Neuronal stem cell (in vitro differentiated cells): Measurements from ENCODE around the gene AZGP1.
"Not testable (repeated sequence)": the region's sequence is repeated elsewhere in the genome, so short reads cannot be mapped to it uniquely, and the experiment has no call there.

Source experiments
- DNase-seq: peaks from one replicate; pipeline ENCODE4 v3.0.0-alpha.2; 2013; ENCODE audit warnings: low spot score
- H2AFZ ChIP-seq: one replicate; pipeline ENCODE4 v1.6.1; 2013; ENCODE audit warnings: mild to moderate bottlenecking, low read length, inconsistent platforms
- H2AK5ac ChIP-seq: 2 replicates; pipeline ENCODE4 v1.6.1; 2013; ENCODE audit warnings: low read depth, mild to moderate bottlenecking, inconsistent platforms, low read length, moderate library complexity, mixed read lengths
- H2BK120ac ChIP-seq: 2 replicates; pipeline ENCODE4 v1.6.1; 2013; ENCODE audit warnings: low read depth, mild to moderate bottlenecking, inconsistent platforms, low read length, moderate library complexity, mixed read lengths
- H2BK12ac ChIP-seq: one replicate; pipeline ENCODE4 v1.6.1; 2013; ENCODE audit warnings: low read length, inconsistent platforms
- H2BK15ac ChIP-seq: 2 replicates; pipeline ENCODE4 v1.6.1; 2013; ENCODE audit warnings: mild to moderate bottlenecking, low read length, inconsistent platforms, mixed read lengths
- H2BK5ac ChIP-seq: one replicate; pipeline ENCODE4 v1.6.1; 2013; ENCODE audit warnings: inconsistent platforms, mild to moderate bottlenecking, low read length, moderate library complexity
- H3K14ac ChIP-seq: one replicate; pipeline ENCODE4 v1.6.1; 2013; ENCODE audit warnings: low read length, inconsistent platforms
- H3K18ac ChIP-seq: 2 replicates; pipeline ENCODE4 v1.6.1; 2013; ENCODE audit warnings: low read length, inconsistent platforms
- H3K23ac ChIP-seq: 2 replicates; pipeline ENCODE4 v1.6.1; 2013; ENCODE audit warnings: low read depth, mild to moderate bottlenecking, mixed read lengths, low read length, inconsistent platforms; ENCODE audit not compliant: poor library complexity
- H3K27ac ChIP-seq: replicated peaks from 3 replicates; pipeline ENCODE4 v1.5.1; 2013; ENCODE audit warnings: low read length, inconsistent platforms
- H3K27me3 ChIP-seq, 3 experiments: 2 replicates each; pipeline ENCODE4 v1.6.1; 2013; ENCODE audit warnings: low read length in 3 of 3, mild to moderate bottlenecking in 2 of 3, inconsistent platforms in 1 of 3, low read depth in 1 of 3, mixed read lengths in 1 of 3, moderate library complexity in 1 of 3; ENCODE audit not compliant: control insufficient read depth in 3 of 3, insufficient read depth in 3 of 3
- H3K36me3 ChIP-seq, 2 donors: replicated peaks in 1 of 2; 2 replicates each; pipeline ENCODE4 v1.6.1; 2013; ENCODE audit warnings: low read length in 2 of 2; ENCODE audit not compliant: control insufficient read depth in 2 of 2, insufficient read depth in 2 of 2
- H3K4ac ChIP-seq: 2 replicates; pipeline ENCODE4 v1.6.1; 2013; ENCODE audit warnings: inconsistent platforms, mild to moderate bottlenecking, low read length, moderate library complexity
- H3K4me1 ChIP-seq, 2 donors: 1 replicate in 1 of 2; 2 replicates in 1 of 2; pipeline ENCODE4 v1.6.1; 2013; ENCODE audit warnings: low read length in 2 of 2, low read depth in 1 of 2; ENCODE audit not compliant: control insufficient read depth in 2 of 2, insufficient read depth in 1 of 2
- H3K4me2 ChIP-seq: one replicate; pipeline ENCODE4 v1.6.1; 2013; ENCODE audit warnings: mild to moderate bottlenecking, low read length, inconsistent platforms; ENCODE audit not compliant: insufficient read depth, poor library complexity, severe bottlenecking
- H3K4me3 ChIP-seq, 2 donors: 2 replicates each; pipeline ENCODE4 v1.5.1; 2013; ENCODE audit warnings: low read length in 2 of 2, mild to moderate bottlenecking in 2 of 2, inconsistent platforms in 1 of 2, moderate library complexity in 1 of 2
- H3K79me1 ChIP-seq: one replicate; pipeline ENCODE4 v1.6.1; 2013; ENCODE audit warnings: low read depth, mild to moderate bottlenecking, inconsistent platforms, low read length, moderate library complexity
- H3K9ac ChIP-seq: one replicate; pipeline ENCODE4 v1.6.1; 2013; ENCODE audit warnings: mild to moderate bottlenecking, low read depth, low read length, inconsistent platforms; ENCODE audit not compliant: poor library complexity
- H3K9me3 ChIP-seq, 2 donors: replicated peaks in 1 of 2; 2 replicates each; pipeline versions ENCODE3 to v1.6.1; 2013; ENCODE audit warnings: low read length in 2 of 2, mild to moderate bottlenecking in 2 of 2, inconsistent platforms in 1 of 2, low read depth in 1 of 2, mixed read lengths in 1 of 2, moderate library complexity in 1 of 2; ENCODE audit not compliant: control insufficient read depth in 2 of 2, insufficient read depth in 1 of 2
- H4K8ac ChIP-seq: one replicate; pipeline ENCODE4 v1.6.1; 2013; ENCODE audit warnings: low read depth, mild to moderate bottlenecking, inconsistent platforms, low read length, moderate library complexity
- H4K91ac ChIP-seq: one replicate; pipeline ENCODE4 v1.6.1; 2013; ENCODE audit warnings: low read length, low read depth, mild to moderate bottlenecking, inconsistent platforms; ENCODE audit not compliant: poor library complexity
- WGBS, 2 donors: extraction: QIAGEN DNeasy Blood & Tissue Kit; methylation state at CpG; one replicate each; pipeline ENCODE4 v1.1.7; 2013; ENCODE audit warnings: missing lambda C conversion rate in 2 of 2, mixed read lengths in 1 of 2; ENCODE audit not compliant: insufficient read length in 2 of 2, insufficient replicate concordance in 1 of 2; ENCODE audit errors: extremely low coverage in 2 of 2; 5-methylcytosine and 5-hydroxymethylcytosine counted together

Gene AZGP1

DNA sequence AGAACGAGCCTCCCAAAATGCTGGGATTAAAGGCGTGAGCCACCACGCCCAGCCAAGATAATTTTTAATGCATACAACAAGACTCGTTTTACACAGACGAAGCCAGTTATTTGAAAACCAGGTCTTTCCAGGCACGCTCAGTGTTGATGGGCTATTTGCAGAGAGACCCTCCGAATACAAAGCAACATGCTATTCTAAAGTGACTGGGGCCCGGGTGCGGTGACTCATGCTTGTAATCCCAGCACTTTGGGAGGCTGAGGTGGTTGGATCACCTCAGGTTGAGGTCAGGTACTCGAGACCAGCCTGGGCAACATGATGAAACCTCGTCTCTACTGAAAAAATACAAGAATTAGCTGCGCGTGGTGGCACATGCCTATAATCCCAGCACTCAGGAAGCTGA, 795 bp upstream of the AZGP1 start:
- Histone ChIP-seq H3K4ac (no peak overlapping the region), H3K14ac (no peak overlapping the region), H2BK5ac (no peak overlapping the region), H2BK120ac (no peak overlapping the region), H3K27me3 (peaks cover 0 to 2% (median 0%) of the 10 kb centered on the region in 3 experiments), H3K4me1 (peaks cover 0 to 3% of the 10 kb centered on the region in 2 donors), H2BK15ac (no peak overlapping the region), H3K27ac (no peak overlapping the region), H2BK12ac (no peak overlapping the region), H3K4me2 (no peak overlapping the region), H3K23ac (no peak overlapping the region), H3K9ac (no peak overlapping the region), H3K9me3 (no peaks in the 10 kb centered on the region), H2AK5ac (no peak overlapping the region), H3K18ac (no peak overlapping the region), H4K8ac (no peak overlapping the region), H3K36me3 (no peaks in the 10 kb centered on the region), H4K91ac (no peak overlapping the region), H2AFZ (no peak overlapping the region), H3K4me3 (no peak overlapping the region), H3K79me1 (no peaks in the 10 kb centered on the region)
- DNase-seq, result no peak
- no CpG with 5 or more reads among the region's 13 CpGs for WGBS, 2 donors

DNA sequence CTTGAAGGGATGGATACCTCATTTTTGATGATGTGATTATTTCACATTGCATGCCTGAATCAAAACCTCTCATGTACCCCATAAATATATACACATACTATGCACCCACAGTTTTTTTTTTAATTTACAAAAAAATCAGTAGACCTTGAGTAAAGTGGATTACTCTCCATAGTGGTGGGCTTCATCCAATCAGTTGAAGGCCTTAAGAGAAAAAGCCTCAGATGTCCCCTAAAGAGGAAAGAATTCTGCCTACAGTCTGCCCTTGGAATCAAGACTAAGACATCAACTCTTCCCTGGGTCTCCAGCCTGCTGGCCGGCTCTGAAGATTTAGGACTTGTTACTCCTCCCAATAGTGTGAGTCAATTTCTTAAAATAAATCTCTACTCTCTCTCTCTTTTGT, 1.1 kb downstream of the AZGP1 start:
- Histone ChIP-seq H2BK15ac (no peak overlapping the region), H3K79me1 (no peaks in the 10 kb centered on the region), H4K91ac (no peak overlapping the region), H2BK12ac (no peak overlapping the region), H2BK5ac (no peak overlapping the region), H3K9me3 (no peaks in the 10 kb centered on the region), H3K27ac (no peak overlapping the region), H3K27me3 (peaks cover 0 to 2% (median 0%) of the 10 kb centered on the region in 3 experiments), H3K4ac (no peak overlapping the region), H3K14ac (no peak overlapping the region), H3K4me2 (no peak overlapping the region), H2AK5ac (no peak overlapping the region), H3K18ac (no peak overlapping the region), H2BK120ac (no peak overlapping the region), H3K4me3 (no peak overlapping the region), H2AFZ (no peak overlapping the region), H3K36me3 (no peaks in the 10 kb centered on the region), H3K9ac (no peak overlapping the region), H4K8ac (no peak overlapping the region), H3K23ac (no peak overlapping the region), H3K4me1 (peaks cover 0 to 3% of the 10 kb centered on the region in 2 donors)
- DNase-seq, result no peak
- whole genome bisulfite sequencing, 2 donors, result no CpG with 5 or more reads among the region's 1 CpG

DNA sequence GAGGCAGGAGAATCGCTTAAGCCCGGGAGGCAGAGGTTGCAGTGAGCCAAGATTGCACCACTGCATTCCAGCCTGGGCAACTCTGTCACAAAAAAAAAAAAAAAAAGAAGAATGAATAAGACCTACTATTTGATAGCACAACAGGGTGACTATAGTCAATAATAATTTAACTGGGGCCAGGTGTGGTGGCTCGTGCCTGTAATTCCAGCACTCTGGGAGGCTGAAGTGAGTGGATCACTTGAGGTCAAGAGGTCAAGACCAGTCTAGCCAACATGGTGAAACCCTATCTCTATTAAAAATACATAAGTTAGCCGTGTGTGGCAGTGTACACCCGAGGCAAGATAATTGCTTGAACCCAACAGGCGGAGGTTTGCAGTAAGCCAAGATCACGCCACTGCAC, 2.0 kb downstream of the AZGP1 start:
- H2BK120ac ChIP-seq, H4K91ac ChIP-seq, H3K36me3 ChIP-seq, H3K9ac ChIP-seq, H3K14ac ChIP-seq, H3K27ac ChIP-seq, H3K23ac ChIP-seq, H2BK12ac ChIP-seq, H3K4me1 ChIP-seq, H4K8ac ChIP-seq, H3K4me3 ChIP-seq, H3K4ac ChIP-seq, H3K4me2 ChIP-seq, H2BK5ac ChIP-seq, H3K9me3 ChIP-seq, DNase-seq, H2BK15ac ChIP-seq, H3K79me1 ChIP-seq, H3K18ac ChIP-seq, H2AK5ac ChIP-seq, H2AFZ ChIP-seq, H3K27me3 ChIP-seq: not testable (repeated sequence)
- no CpG with 5 or more reads among the region's 7 CpGs for WGBS, 2 donors

DNA sequence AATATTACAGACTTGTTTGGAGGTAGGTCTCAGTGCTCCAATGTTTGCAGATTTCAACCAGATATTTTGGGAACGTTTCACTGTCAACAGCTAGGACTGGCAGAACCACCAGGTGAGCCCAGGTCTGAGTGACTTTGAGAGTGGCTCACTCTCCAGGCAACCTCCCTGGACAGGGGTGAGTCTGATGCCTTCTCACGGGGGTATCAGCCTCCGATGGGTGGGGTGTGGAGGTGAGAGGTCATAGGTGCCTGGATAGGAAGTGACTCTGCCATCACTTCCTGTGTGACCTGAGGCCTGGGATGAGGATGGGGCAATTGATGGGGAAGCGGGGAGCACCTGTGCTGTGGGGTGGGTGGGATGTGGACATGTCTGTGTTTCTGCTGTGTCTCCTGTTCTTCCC, 4.6 kb downstream of the AZGP1 start:
- Histone ChIP-seq H3K4me3 (no peak overlapping the region), H3K14ac (no peak overlapping the region), H2BK12ac (no peak overlapping the region), H2BK5ac (no peak overlapping the region), H3K18ac (no peak overlapping the region), H3K23ac (no peak overlapping the region), H3K9ac (no peak overlapping the region), H3K4ac (no peak overlapping the region), H3K79me1 (no peaks in the 10 kb centered on the region), H4K91ac (no peak overlapping the region), H2AFZ (no peak overlapping the region), H3K9me3 (no peaks in the 10 kb centered on the region), H2AK5ac (no peak overlapping the region), H3K4me1 (no peaks in the 10 kb centered on the region), H2BK15ac (no peak overlapping the region), H3K27ac (no peak overlapping the region), H3K4me2 (no peak overlapping the region), H3K36me3 (no peaks in the 10 kb centered on the region), H3K27me3 (peaks cover 0 to 2% (median 0%) of the 10 kb centered on the region in 3 experiments), H2BK120ac (no peak overlapping the region), H4K8ac (no peak overlapping the region)
- no peak for DNase-seq
- no CpG with 5 or more reads among the region's 4 CpGs for WGBS, 2 donors
